HG03521 (cell line): Measurements from ENCODE around the gene YBEY.

Source experiments
- ATAC-seq: cut with Tn5 transposase; IDR thresholded peaks from one replicate; pipeline ENCODE4 v1.9.1; 2021; ENCODE audit warnings: mild to moderate bottlenecking, moderate library complexity; ENCODE audit not compliant: unreplicated experiment

YBEY gene

GRCh38 chr21:46325073-46325912, 39.2 kb downstream of the YBEY start:
- ATAC-seq, result no peak

- no peak for ATAC-seq
Observed at GRCh38 chr21:46326110-46326703, 40.1 kb downstream of the YBEY start.

- ATAC-seq, result no peak
Observed at GRCh38 chr21:46327711-46328110, 41.6 kb downstream of the YBEY start.

- ATAC-seq, result no peak
Observed at GRCh38 chr21:46328151-46328550, 42.0 kb downstream of the YBEY start.

- ATAC-seq, result no peak
Observed at GRCh38 chr21:46329796-46330195, 43.7 kb downstream of the YBEY start.

GRCh38 chr21:46334351-46335140, 48.4 kb downstream of the YBEY start:
- ATAC-seq, result no peak

- no peak for ATAC-seq
Observed at GRCh38 chr21:46336603-46337002, 50.5 kb downstream of the YBEY start.

GRCh38 chr21:46340998-46341397, 54.9 kb downstream of the YBEY start:
- ATAC-seq, result no peak

GRCh38 chr21:46344219-46344915, 58.2 kb downstream of the YBEY start:
- ATAC-seq, result no peak

GRCh38 chr21:46345861-46346260, 59.7 kb downstream of the YBEY start:
- ATAC-seq, result no peak

GRCh38 chr21:46346296-46347202, 60.4 kb downstream of the YBEY start:
- no peak for ATAC-seq

- no peak for ATAC-seq
Observed at GRCh38 chr21:46347203-46347550, 61.0 kb downstream of the YBEY start.
